ENCODE results near the gene TECPR2. TPM values are rescaled to one million over a fixed set of nuclear protein-coding genes. Genes with fewer than 3 reads are reported as not detected.

The TECPR2 gene
- total RNA-seq, 1 experiment from 2014 or later = 21.3 TPM

GRCh38 chr14:102508774-102509745, 146.3 kb downstream of the TECPR2 start (continued):
- TF ChIP-seq TEAD1 (CRISPR knock-in tag; IDR thresholded peaks at IDR 0.05) = no peak

- peaks cover 2% of the 10 kb centered on the region; the same call in 1 of the 2 replicates for H3K27me3 Mint-ChIP-seq (ENCODE audit: low read depth)
- peak within 1 kb of the TSS; percentile 88 for H3K4me3 Mint-ChIP-seq
- no peaks in the 10 kb centered on the region for H3K9me3 Mint-ChIP-seq
- ChIA-PET POLR2A (interaction anchor here (1.0 to 1.3 kb wide), 2 partner anchors 30 to 192 kb away, joined by 3 read pairs; no protein-coding TSS in a partner anchor), CTCF (interaction anchor here (0.5 to 1.8 kb wide), 10 partner anchors 8 to 496 kb away, joined by 3 to 14 read pairs (median 6); no protein-coding TSS in a partner anchor)
- H3K36me3 Mint-ChIP-seq = no peaks in the 10 kb centered on the region; the same call in 1 of the 2 replicates
- ATAC-seq (peak; percentile 65), DNase-seq (ENCODE audit: low spot score) (peak; percentile 96)
- H3K27ac Mint-ChIP-seq = peak within 1 kb of the TSS; percentile 89
- peaks cover 15% of the 10 kb centered on the region for H3K4me1 Mint-ChIP-seq
- no peak for TF ChIP-seq MXD4 (CRISPR knock-in tag; IDR thresholded peaks at IDR 0.05; ENCODE audit: borderline replicate concordance)
- peak; percentile 47; the same call in 1 of the 2 replicates for TF ChIP-seq MAX (CRISPR knock-in tag; IDR thresholded peaks at IDR 0.05)
- TF ChIP-seq PREB (CRISPR knock-in tag; IDR thresholded peaks at IDR 0.05; ENCODE audit: borderline replicate concordance) = no peak
- no peak for TF ChIP-seq AFF4 (CRISPR knock-in tag; IDR thresholded peaks at IDR 0.05; ENCODE audit: borderline replicate concordance)
- peak; percentile 40; the same call in 1 of the 2 replicates for TF ChIP-seq ETV6 (CRISPR knock-in tag; IDR thresholded peaks at IDR 0.05)
- no peak for TF ChIP-seq ATF3 (CRISPR knock-in tag; conservative IDR thresholded peaks at IDR 0.05)
- no peak for TF ChIP-seq IRF1 (CRISPR knock-in tag; IDR thresholded peaks at IDR 0.05)
- peak; percentile 39; the same call in 1 of the 2 replicates for TF ChIP-seq FOXP4 (CRISPR knock-in tag; IDR thresholded peaks at IDR 0.05)
- no peak for TF ChIP-seq E2F1 (CRISPR knock-in tag; IDR thresholded peaks at IDR 0.05)
- no peak for TF ChIP-seq ZNF671 (CRISPR knock-in tag; IDR thresholded peaks at IDR 0.05)
- no peak for TF ChIP-seq MLX (CRISPR knock-in tag; IDR thresholded peaks at IDR 0.05)
- TF ChIP-seq ZNF232 (CRISPR knock-in tag; IDR thresholded peaks at IDR 0.05) = no peak
- TF ChIP-seq SP1 (CRISPR knock-in tag; conservative IDR thresholded peaks at IDR 0.05) = no peak; the same call in 1 of the 2 replicates
- no peak for TF ChIP-seq EMX1 (CRISPR knock-in tag; IDR thresholded peaks at IDR 0.05)
- TF ChIP-seq ATF2 (CRISPR knock-in tag; IDR thresholded peaks at IDR 0.05; ENCODE audit: borderline replicate concordance, low read depth) = no peak
Observed at GRCh38 chr14:102509746-102510615, 147.2 kb downstream of the TECPR2 start, which contains the start of gene ANKRD9. TSS of gene ANKRD9 (minus strand) at chr14:102509776. CDS start at chr14:102507889, 1,887 bp downstream.
